Liver (tissue), 9 donors: Measurements from ENCODE around the gene HEXB. TPM values are rescaled to one million over a fixed set of nuclear protein-coding genes. Genes with fewer than 3 reads are reported as not detected.
"Not testable (repeated sequence)": the region's sequence is repeated elsewhere in the genome, so short reads cannot be mapped to it uniquely, and the experiment has no call there.

Experiments
- DNase-seq: peaks from one replicate; pipeline ENCODE4 v3.0.0-alpha.2; 2017; ENCODE audit warnings: low spot score
- H3K27ac ChIP-seq, 2 donors: one replicate each; pipeline ENCODE4 v1.7.0; 2013; ENCODE audit warnings: inconsistent platforms in 2 of 2, low read length in 2 of 2, control low read depth in 1 of 2, low read depth in 1 of 2, mild to moderate bottlenecking in 1 of 2
- H3K27me3 ChIP-seq, 4 donors: one replicate each; pipeline versions ENCODE4 v1.6.1 to v1.7.0; 2013; ENCODE audit warnings: low read length in 3 of 4, inconsistent platforms in 1 of 4, mild to moderate bottlenecking in 1 of 4, moderate library complexity in 1 of 4; ENCODE audit not compliant: control insufficient read depth in 4 of 4, insufficient read depth in 4 of 4
- H3K36me3 ChIP-seq, 4 donors: one replicate each; pipeline versions ENCODE4 v1.6.1 to v1.7.0; 2013; ENCODE audit warnings: low read length in 3 of 4, mild to moderate bottlenecking in 3 of 4, low read depth in 1 of 4, moderate library complexity in 1 of 4; ENCODE audit not compliant: control insufficient read depth in 4 of 4, insufficient read depth in 3 of 4
- H3K4me1 ChIP-seq, 4 donors: one replicate each; pipeline versions ENCODE4 v1.6.1 to v1.7.0; 2013; ENCODE audit warnings: low read length in 3 of 4, mild to moderate bottlenecking in 3 of 4, moderate library complexity in 1 of 4; ENCODE audit not compliant: control insufficient read depth in 4 of 4, insufficient read depth in 4 of 4
- H3K4me3 ChIP-seq, 3 donors: one replicate each; pipeline versions ENCODE4 v1.6.1 to v1.7.0; 2013; ENCODE audit warnings: low read length in 3 of 3, control low read depth in 1 of 3, low read depth in 1 of 3, mild to moderate bottlenecking in 1 of 3
- H3K9ac ChIP-seq, 2 donors: one replicate each; pipeline ENCODE4 v1.7.0; 2013; ENCODE audit warnings: low read length in 2 of 2, mild to moderate bottlenecking in 2 of 2, moderate library complexity in 2 of 2, control low read depth in 1 of 2, low read depth in 1 of 2
- H3K9me3 ChIP-seq, 4 donors: one replicate each; pipeline versions ENCODE4 v1.6.1 to v1.7.0; 2013; ENCODE audit warnings: low read length in 3 of 4; ENCODE audit not compliant: control insufficient read depth in 4 of 4
- ATF3 ChIP-seq: IDR thresholded peaks from 2 replicates; pipeline ENCODE4 v1.6.1; 2016; ENCODE audit warnings: antibody characterized with exemption
- CTCF ChIP-seq: fragments of 150-350 bp; IDR thresholded peaks from 2 replicates; pipeline ENCODE4 v1.5.1; 2017; ENCODE audit warnings: improper control_type of control experiment, low read depth, low read length; ENCODE audit not compliant: missing input control
- EGR1 ChIP-seq, 2 donors: IDR thresholded peaks; 2 replicates each; pipeline ENCODE4 v1.6.1; 2016 to 2018; ENCODE audit warnings: antibody characterized with exemption in 2 of 2, low read depth in 2 of 2
- FOXA2 ChIP-seq: IDR thresholded peaks from 2 replicates; pipeline ENCODE4 v1.6.1; 2016; ENCODE audit warnings: antibody characterized with exemption
- JUND ChIP-seq, 2 donors: IDR thresholded peaks; 2 replicates each; pipeline ENCODE4 v1.6.1; 2016; ENCODE audit warnings: antibody characterized with exemption in 2 of 2
- NR2F2 ChIP-seq: IDR thresholded peaks from 2 replicates; pipeline ENCODE4 v1.6.1; 2016; ENCODE audit warnings: antibody characterized with exemption
- REST ChIP-seq: IDR thresholded peaks from 2 replicates; pipeline ENCODE4 v1.6.1; 2016; ENCODE audit warnings: antibody characterized with exemption, mild to moderate bottlenecking
- RXRA ChIP-seq, 2 donors: IDR thresholded peaks; 2 replicates each; pipeline ENCODE4 v1.6.1; 2017 to 2018; ENCODE audit warnings: antibody characterized with exemption in 2 of 2, mild to moderate bottlenecking in 1 of 2
- SP1 ChIP-seq: IDR thresholded peaks from 2 replicates; pipeline ENCODE4 v1.6.1; 2018; ENCODE audit warnings: antibody characterized with exemption, mild to moderate bottlenecking
- YY1 ChIP-seq: IDR thresholded peaks from 2 replicates; pipeline ENCODE4 v1.6.1; 2016; ENCODE audit warnings: antibody characterized with exemption, mild to moderate bottlenecking
- WGBS: extraction: QIAGEN DNeasy Blood & Tissue Kit; methylation state at CpG from one replicate; pipeline ENCODE4 v1.1.7; 2013; 5-methylcytosine and 5-hydroxymethylcytosine counted together
- polyA plus RNA-seq, 2 donors: library from polyadenylated mRNA; stranded (reverse) in 1 of 2; unstranded in 1 of 2; fragments of 200-250 nt in 1 of 2; fragments of >200 nt in 1 of 2; fragmentation: Nextera tagmentation in 1 of 2; extraction: Ambion mirVana in 1 of 2; gene quantifications; one replicate each; pipeline versions ENCODE4 v1.2.1 to v1.2.3, GENCODE V29; 2013 to 2015
- total RNA-seq, 2 donors: library from RNA; depleted of rRNA; stranded (reverse); fragments of >200 nt; gene quantifications; one replicate each; pipeline ENCODE4 v1.2.3, GENCODE V29; 2014
- donor health status: healthy.
- donor health status: healthy.
- donor health status: healthy.
- donor health status: healthy.
- donor health status: healthy.

Gene HEXB
- total and polyA plus RNA-seq, 4 donors: 67.7 to 84.5 (median 76.2) TPM

GRCh38 chr5:74725331-74725730 is 40.3 kb downstream of the HEXB start:
- H3K27ac ChIP-seq: no peak overlapping the region
- no peaks in the 10 kb centered on the region for H3K9me3 ChIP-seq
- TF ChIP-seq ATF3: no peak
- no peak for DNase-seq
- 100% methylated on average over 1 of the region's 1 CpG for WGBS
- peaks cover 3 to 71% (median 55%) of the 10 kb centered on the region in 4 donors for H3K36me3 ChIP-seq
- H3K27me3 ChIP-seq: no peaks in the 10 kb centered on the region
- no peak overlapping the region for H3K9ac ChIP-seq
- H3K4me3 ChIP-seq: no peak overlapping the region
- H3K4me1 ChIP-seq: no peaks in the 10 kb centered on the region

GRCh38 chr5:74736759-74737158 is 51.7 kb downstream of the HEXB start:
- Histone ChIP-seq H3K9ac (no peak overlapping the region), H3K9me3 (no peaks in the 10 kb centered on the region), H3K4me3 (no peak overlapping the region), H3K36me3 (peaks cover 6 to 55% (median 38%) of the 10 kb centered on the region in 4 donors), H3K27me3 (no peaks in the 10 kb centered on the region), H3K27ac (no peak overlapping the region), H3K4me1 (no peaks in the 10 kb centered on the region)
- 94% methylated on average over 6 of the region's 6 CpGs for WGBS
- DNase-seq: no peak
- no peak for TF ChIP-seq JUND (IDR thresholded peaks at IDR 0.05)
- no peak for TF ChIP-seq NR2F2
- no peak for TF ChIP-seq YY1
- TF ChIP-seq RXRA (IDR thresholded peaks at IDR 0.05): no peak
- no peak for TF ChIP-seq REST
- TF ChIP-seq CTCF: no peak

GRCh38 chr5:74738406-74738805 is 53.4 kb downstream of the HEXB start:
- TF ChIP-seq SP1: no peak
- no peak for TF ChIP-seq EGR1 (IDR thresholded peaks at IDR 0.05; ENCODE audit: low read depth in 2 of 2)
- no peak for TF ChIP-seq FOXA2
- TF ChIP-seq NR2F2: no peak
- Histone ChIP-seq H3K36me3 (peaks cover 6 to 52% (median 38%) of the 10 kb centered on the region in 4 donors), H3K27ac (no peak overlapping the region), H3K4me1 (no peaks in the 10 kb centered on the region), H3K9ac (no peak overlapping the region), H3K4me3 (no peak overlapping the region), H3K27me3 (no peaks in the 10 kb centered on the region), H3K9me3 (no peaks in the 10 kb centered on the region)
- WGBS: 96% methylated on average over 4 of the region's 4 CpGs
- DNase-seq: no peak

- 90% methylated on average over 4 of the region's 4 CpGs for WGBS
- H3K27ac ChIP-seq, H3K4me1 ChIP-seq, H3K9me3 ChIP-seq, H3K9ac ChIP-seq, H3K4me3 ChIP-seq, H3K27me3 ChIP-seq, DNase-seq: not testable (repeated sequence)
- peaks cover 0 to 60% (median 32%) of the 10 kb centered on the region in 4 donors for H3K36me3 ChIP-seq
These were observed 63.7 kb downstream of the HEXB start for GRCh38 chr5:74748742-74749141.
